Measurements from ENCODE around the gene KANTR.

KANTR gene, protein sequence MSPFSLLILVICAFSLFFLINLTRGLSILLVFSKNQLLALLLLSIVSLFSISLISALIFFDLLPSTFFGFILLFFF

DNA sequence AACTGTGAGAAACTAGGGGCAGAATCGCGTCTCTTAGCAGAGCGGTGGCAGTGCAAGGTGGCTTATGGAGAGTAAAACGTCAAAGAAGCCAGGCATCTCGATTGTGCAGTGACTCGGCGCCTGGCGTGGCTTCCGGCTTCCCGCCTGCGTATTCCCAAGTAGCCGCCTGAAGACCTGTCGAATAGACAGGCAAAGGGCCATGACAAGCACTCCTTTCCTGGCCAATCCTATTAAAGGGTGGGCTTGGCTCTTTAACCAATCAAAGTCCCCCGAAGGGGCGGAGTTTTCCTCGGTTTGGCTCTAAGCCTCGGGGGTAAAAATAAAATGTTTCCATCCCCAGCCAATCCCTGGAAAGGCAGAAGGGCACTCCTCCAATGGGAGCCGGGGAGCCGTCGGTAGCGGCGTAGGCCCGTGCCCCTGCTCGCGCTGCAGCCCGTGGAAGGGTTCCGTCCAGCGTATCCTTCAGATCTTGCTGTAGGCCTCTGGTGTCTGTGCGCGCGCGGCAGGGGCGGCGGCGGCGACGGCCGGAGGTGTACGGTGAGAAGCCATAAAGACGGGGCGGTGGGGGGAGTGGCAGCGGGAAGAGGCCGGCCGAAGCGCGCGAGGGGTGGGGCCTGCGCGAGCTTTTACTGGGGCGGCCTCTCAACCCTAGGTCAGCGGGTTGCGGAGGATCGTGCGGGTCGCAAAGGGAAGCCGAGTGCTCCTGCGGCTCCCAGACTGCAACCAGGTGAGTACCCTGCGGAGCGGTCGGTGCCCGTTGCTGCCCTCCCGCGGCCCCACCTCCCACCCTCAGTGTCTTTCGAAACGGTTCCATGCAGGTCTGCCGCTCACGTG is at the start of gene KANTR:
KANTR (plus strand) TSS at position 395 of the 834 bp plus-strand sequence. CDS start 30,131 bp downstream, outside the sequence.
- DNase-seq: peak; percentile 76 to 79

DNA sequence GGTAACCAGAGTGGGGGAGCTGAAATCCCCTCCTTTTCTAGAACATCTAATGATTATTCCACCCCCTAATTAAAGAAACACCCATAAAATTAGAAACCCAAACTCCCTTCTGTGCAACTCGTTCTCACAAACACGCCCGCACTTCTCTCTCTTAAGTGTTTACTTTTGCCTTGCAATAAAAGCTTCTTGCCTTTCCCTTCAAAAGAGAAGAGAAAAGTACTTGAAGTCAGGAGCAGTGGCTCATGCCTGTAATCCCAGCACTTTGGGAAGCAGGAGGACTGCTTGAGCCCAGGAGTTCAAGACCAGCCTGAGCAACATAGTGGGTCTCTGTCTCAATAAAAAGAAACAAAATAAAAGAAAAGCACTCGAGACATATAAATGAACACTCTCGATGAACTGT is 48.9 kb upstream of the KANTR start:
- DNase-seq: no peak

DNA sequence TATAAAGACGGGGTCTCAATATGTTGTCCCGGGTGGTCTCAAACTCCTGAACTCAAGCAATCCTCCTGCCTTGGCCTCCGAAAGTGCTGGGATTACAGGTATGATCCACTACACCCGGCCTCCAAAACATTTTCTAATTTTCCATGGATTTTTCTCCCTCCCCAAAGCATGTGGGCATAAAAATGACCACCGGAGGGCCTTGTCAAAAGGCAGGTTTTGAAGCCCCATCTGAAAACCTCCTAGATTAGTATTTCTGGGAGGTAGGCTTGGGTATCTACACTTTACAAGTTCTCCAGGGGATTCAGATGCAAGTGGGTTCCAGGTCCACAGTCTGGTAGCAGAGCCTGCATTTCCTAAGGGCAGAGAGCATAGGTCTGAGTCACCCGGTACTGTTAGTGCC is 46.7 kb upstream of the KANTR start:
- DNase-seq: no peak

DNA sequence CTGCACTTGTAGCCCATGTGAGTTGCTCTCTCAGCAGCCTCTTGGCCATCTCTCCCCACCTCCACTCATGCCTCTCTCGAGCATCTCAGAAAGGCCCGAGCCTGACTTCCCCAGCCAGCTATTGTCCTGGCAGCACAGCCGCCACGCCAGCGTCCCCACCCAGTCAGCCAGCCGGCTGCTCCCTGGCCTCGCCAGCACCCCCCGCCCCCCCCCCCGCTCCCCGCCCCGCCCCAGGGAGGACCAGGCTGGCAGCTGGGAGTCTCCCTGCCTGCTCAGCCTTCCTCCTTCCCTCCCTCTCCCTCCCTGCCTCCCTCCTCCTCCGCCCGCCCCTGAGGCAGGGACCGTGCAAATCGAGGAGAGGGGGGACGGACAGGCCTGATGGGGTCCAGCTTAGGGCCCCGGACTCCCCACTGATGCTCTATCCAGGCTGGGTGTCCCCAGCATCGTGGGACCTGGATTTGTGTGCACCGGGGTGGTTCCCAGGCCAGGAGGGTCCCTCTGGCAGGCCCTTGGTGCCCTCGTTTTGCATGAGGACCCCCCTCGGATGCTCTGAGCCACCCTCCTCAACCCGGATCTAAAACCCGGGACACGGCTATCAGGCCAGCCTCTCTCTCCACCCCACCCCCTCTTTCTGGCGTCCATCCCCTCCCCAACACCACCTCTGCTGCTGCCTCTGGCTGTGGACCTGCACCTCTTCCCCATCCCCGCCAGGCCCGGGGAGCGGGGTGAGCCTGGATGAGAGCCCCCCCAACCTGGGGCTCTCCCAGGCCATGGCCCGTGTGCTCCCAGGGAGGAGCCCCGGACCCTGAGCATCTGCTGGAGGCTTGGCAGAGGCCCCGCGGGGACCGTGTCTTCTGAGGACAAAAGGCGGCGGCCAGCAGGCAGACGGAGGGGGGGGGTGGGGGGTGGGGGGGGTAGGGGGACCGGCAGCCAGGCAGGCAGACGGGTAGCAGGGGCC is 45.5 kb upstream of the KANTR start, which contains the start of gene GPR173:
GPR173 (plus strand) TSS at position 621 of the 958 bp plus-strand sequence. CDS start 27,833 bp downstream, outside the sequence.
- no peak for DNase-seq

DNA sequence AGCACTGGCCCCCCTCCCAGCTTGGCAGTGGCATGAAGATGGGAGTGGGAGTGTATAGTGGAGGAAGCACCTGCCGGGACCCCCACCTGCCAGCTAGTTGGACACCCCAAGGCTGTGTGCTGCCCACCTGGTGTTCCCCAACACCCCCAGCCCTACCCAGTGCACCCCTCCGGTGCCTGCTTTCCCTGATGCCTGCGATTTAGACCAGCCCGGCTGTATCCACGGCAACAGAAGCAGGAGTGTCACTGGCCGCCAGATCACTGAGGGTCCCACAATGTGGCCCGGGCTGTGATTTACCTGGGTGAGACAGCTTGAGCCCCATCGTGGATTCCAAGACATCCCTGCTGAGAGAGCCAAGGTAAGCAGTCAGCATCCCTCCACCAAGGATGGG is 44.8 kb upstream of the KANTR start:
- no peak for DNase-seq

DNA sequence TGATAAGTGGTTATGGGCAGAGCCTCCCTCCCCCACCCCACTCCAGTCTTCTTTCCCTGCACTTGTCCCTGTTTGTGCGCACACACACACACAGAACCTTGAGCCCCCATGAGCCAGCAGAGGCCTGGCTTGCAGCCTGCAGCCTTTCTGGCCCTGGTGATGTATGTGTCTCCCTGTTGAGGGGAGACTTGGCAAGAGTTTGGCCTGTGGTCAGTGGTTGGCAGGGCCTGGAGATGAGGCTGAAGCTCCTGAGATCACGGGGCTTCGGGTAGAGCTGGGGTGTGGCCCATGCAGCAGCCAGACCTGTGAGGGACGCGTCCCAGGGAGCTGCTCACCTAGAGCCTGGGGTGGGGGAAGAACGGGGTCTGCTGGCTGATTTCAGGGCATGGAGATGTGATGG is 43.1 kb upstream of the KANTR start:
- no peak for DNase-seq

DNA sequence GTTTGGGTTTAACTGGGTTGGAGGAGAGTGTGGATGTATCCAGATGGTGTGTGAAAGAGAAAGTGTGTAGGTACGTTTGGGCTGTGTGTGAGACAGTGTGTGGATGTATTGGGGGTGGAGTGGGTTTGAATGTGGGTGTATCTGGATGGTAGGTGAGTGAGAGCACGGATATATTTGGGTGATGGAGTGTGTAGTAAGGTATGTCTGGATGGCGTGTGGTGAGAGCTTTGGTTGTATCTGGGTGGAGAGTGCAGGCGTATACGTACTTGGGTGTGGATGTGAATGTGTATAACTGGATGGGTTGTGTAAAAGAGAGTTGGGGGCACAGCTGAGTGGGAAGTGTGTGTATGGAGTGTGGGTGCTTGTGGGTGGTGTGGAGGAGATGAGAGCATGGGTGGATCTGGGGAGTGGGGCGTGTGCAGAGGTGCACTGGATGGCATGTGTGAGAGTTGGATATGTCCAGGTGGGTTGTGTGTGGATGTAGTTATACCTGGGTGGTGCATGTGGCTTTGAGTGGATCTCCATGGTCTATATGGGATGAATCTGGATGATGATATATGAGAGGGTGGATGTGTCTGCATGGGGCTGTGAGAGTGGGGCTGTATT is 38.6 kb upstream of the KANTR start:
- DNase-seq: no peak

DNA sequence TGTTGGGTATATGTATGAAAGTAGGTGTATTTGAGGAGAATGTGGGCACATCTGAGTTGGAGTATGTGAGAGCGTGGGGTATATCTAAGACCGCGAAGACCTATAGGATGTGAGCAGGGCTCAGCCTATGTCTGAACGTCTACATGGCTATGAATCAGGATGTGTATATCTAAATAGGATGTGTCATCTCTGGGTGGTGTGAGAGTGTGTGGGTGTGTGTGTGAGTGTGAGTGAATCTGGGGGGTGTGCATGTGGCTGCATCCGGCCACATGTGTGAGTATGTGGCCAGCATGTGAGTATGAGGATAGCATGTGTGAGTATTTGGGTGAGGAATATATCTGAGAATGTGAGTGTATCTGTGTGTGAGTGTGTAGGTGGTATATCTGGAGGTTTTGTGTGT is 37.6 kb upstream of the KANTR start:
- DNase-seq: no peak

DNA sequence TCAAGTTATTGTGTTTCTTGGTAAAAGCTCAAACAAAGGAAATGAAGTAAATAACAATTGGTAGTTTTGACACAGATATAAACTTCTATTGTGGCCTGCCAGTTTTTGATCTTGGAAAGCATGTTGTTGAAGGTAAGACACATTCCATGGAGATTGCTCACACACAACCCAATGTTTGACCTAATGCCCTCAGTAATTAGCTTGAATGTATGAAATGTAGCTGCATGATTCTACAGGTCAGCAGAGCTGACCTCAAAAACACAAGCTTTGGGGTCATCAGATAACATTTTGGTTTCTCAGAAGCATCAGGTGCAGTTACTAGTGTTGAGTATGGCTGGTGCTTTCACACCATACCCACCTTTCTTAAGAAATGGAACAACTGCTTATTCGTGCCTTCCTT is 28.8 kb upstream of the KANTR start:
- no peak for DNase-seq

DNA sequence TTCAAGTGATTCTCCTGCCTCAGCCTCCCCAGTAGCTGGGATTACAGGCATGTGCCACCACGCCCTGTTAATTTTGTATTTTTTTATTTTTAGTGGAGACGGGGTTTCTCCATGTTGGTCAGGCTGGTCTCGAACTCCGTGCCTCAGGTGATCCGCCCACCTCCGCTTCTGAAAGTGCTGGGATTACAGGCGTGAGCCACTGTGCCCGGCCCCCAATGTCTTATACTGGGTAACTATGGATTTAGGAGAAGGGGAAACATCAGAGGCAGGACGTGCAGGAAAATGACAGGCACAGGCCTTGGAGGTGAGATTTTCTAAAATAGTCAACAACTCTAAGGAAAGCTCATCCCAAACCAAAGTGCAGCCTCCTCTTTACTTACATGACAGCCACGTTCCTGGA is 22.9 kb upstream of the KANTR start:
- no peak for DNase-seq

DNA sequence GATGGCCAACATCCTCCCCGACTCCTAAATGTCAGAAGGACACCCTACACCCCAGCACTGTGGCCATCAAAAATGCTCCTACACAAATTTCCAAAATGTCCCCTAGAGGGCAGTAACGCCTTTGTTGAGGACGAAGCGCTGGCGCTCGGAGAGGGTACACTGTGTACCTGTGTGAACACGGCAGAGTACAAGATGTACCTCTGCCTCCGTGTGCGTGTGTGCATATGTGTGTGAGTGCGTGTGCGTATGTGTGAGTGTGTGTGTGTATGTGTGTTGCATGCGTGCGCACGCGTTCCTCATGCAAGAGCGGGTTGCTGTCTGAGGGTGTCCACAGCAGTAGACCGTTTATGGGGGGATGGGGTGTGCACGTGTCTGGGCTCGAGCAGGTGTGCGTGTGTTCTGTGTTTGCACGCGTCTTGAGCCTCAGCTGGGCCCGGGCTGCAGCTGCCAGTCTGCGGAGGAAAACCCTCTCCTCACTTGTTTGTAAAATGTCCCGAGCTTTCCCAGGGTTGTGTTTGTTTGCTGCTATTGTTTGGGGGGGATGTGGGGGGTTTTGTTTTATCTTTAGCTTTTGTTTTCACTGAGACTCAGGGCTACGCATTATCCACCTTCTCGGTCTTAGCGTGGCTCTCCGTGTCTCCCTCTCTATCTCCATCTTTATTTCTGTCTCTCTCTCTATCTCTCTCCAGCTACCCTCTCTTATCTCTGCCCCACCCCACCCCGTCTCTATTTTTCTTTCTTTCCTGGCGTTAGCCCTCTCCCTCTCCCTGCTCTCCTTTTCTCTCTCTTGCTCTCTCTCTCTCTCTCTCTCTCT is 22.1 kb upstream of the KANTR start:
- DNase-seq: peak; percentile 54 to 57

DNA sequence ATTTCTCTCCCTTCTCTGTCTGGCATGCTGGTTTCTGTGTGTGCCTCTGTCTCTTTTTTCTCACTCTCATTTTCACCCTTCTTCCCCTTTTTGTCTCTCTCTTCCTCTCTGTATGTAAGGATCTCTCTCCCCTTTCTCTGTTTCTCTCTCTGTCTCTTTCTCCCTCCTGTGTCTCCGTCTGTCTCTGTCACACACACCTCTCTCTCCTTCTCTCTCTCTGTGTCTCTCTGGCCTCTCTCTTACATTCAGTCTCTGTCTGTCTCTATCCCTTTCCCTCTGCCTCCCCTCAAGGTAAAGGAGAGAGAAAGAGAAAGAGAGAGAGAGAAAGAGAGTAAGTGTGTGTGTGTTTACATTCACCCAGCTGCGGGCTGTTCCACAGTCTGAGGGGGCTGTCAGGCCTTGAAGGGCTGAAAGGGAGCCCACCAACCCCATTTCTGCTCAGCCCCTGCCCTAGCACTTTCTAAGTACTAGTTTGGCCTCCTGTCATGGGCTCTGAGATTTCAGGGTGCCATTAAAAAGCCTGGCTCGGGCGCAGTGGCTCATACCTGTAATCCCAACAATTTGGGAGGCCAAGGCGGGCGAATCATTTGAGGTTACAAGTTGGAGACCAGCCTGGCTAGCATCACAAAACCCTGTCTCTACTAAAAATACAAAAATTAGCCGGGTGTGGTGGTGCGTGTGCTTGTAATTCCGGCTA is 21.4 kb upstream of the KANTR start:
- DNase-seq: no peak

DNA sequence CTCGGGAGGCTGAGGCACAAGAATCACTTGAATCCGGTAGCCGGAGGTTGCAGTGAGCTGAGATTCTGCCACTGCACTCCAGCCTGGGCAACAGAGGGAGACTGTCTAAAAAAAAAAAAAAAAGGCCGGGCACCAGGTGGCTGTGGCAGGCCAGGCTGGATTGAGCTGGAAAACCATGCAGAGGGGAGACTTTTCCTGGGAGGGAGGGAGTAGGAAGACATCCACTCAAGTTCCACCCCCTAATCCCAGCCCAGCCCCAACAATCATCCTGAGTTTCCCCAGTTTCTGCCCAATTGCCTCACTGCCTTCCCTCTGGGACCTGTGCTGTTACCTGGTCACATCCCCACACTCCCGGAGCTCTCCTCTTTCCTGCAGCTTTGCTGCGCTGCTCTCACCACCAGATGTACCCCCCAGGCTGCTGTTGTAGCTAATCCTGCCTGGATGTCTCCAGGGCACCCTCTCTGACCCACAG is 20.8 kb upstream of the KANTR start:
- DNase-seq: no peak

DNA sequence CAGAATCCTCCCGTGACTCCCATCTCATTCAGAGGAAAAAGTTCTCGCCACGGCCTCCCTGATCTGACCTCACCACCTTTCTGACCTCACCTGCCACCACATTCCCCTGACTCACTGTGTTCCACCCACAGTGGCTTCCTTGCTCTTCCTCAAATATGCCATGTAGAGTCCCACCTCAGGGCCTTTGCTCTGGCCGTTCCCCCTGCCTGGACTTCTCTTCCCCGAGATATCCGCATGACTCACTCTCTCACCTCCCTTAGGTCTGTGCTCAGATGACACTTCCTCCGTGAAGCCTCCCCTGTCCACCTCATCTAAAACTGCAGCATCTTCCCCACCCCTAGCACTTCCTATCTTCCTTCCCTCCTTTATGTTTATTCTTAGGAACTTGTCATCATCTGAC is 18.9 kb upstream of the KANTR start:
- DNase-seq: no peak

DNA sequence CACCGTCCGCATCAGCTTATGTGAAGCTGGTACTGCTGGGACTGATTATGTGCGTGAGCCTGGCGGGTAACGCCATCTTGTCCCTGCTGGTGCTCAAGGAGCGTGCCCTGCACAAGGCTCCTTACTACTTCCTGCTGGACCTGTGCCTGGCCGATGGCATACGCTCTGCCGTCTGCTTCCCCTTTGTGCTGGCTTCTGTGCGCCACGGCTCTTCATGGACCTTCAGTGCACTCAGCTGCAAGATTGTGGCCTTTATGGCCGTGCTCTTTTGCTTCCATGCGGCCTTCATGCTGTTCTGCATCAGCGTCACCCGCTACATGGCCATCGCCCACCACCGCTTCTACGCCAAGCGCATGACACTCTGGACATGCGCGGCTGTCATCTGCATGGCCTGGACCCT is 17.3 kb upstream of the KANTR start:
- DNase-seq: no peak

DNA sequence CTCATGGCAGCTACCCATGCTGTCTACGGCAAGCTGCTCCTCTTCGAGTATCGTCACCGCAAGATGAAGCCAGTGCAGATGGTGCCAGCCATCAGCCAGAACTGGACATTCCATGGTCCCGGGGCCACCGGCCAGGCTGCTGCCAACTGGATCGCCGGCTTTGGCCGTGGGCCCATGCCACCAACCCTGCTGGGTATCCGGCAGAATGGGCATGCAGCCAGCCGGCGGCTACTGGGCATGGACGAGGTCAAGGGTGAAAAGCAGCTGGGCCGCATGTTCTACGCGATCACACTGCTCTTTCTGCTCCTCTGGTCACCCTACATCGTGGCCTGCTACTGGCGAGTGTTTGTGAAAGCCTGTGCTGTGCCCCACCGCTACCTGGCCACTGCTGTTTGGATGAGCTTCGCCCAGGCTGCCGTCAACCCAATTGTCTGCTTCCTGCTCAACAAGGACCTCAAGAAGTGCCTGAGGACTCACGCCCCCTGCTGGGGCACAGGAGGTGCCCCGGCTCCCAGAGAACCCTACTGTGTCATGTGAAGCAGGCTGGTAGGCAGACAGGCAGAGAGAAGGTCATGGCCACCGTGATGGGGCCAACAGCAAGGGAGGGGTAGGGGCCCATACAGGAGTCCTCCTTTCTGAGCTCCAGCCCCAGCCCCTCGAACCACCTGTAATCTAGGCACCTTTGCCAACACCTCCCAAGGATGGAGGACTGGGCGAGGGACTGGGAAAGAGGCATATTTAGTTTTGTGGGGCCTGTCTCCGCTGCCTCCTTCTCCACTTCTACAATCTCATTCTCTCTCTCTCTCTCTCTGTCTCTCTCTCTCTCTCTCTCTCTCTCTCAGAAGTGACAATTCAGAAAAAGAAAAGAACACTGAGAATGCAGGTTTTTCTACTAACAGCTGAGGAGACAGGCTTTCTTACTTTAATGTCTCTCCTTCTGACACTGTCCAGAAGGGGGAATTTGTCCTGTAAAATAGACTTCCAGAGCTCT is 16.4 kb upstream of the KANTR start:
- no peak for DNase-seq

DNA sequence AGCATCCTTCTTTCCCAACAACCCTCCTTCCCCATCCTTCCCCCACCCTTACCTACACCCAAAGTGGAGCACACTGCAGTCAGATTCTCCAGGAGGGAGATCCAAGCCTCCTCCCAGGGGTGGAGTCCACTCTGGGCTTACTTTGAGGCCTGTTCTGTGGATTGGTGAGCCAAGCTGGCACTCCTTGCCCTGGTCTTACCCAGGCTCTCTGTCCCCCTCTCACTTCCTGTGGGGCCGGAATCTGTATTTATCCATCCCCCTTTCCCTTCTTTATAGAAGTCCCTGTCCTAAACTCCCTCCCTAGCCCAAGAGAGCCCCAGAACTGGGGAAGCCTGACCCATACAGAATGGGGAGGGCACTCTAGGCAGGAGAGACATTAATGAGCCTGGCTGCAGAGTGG is 15.0 kb upstream of the KANTR start:
- DNase-seq: no peak

DNA sequence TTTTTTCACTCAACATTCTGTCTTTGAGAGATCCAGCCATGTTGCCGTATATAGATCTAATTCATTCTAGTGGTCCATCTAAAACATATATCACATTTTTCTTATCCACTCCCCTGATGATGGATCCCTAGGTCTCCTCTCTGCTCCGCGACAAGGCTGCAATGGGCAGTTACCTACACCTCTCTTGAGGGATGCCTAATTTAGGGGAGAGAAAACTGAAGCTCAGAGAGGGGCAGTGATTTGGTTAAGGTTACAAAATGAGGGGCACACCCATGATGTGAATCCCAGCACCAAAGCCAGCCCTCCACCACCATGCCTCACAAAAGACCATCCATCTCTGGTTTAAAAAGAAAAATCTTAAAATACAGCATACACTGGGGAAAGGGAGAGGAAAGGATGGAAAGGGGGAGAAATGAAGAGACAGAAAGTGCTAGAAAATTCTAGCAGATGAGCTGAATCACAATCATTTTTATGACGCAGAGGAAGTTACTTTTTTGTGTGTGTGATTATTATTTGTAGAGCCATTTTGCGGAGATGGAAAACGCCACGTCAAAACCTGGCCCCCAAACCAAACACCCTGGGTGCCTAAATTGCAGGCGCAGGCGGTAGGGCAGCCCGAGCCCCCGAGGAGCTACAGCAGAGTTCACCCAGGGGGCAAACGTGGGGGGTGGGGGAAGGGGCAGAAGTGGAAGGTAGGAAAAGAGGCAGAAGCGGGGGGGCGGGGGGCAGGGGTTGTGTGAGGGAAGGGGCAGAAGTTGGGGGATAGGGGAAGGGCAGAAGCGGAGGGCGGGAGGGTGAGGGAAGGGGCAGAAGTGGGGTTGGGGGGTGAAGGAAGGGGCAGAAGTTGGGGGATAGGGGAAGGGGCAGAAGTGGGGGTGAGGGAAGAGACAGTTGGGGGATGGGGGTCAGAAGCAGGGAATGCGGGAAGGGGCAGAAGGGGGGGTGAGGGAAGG is 13.0 kb upstream of the KANTR start:
- no peak for DNase-seq

Measured in stimulated activated CD4-positive, alpha-beta T cell treated with anti-CD3 and anti-CD28 coated beads, Interleukin-2, amount 100 ng/mL, for 24 hours (primary cell).